ENCODE data around the gene SIX2. TPM values are rescaled to one million over a fixed set of nuclear protein-coding genes. Genes with fewer than 3 reads are reported as not detected.
A peak's percentile ranks its signal among the peaks of the same experiment; 100 is the strongest.

SIX2 gene
- total RNA-seq, 1 donor from 2014 or later = not detected

GRCh38 chr2:44967727-44968432 is 41.4 kb downstream of the SIX2 start:
- no peak for DNase-seq (ENCODE audit: low spot score)
- Mint-ChIP-seq H3K4me3 (ENCODE audit: low read depth) (no peak overlapping the region), H3K36me3 (ENCODE audit: low read depth) (no peaks in the 10 kb centered on the region), H3K9me3 (no peaks in the 10 kb centered on the region), H3K27ac (no peak overlapping the region), H3K27me3 (ENCODE audit: low read depth) (peaks cover 26% of the 10 kb centered on the region), H3K4me1 (ENCODE audit: low read depth) (no peaks in the 10 kb centered on the region)
- intact Hi-C loops (cut with micrococcal nuclease) = no loop called here

- DNase-seq (ENCODE audit: low spot score) = no peak
- Mint-ChIP-seq H3K27ac (no peak overlapping the region), H3K36me3 (ENCODE audit: low read depth) (no peaks in the 10 kb centered on the region), H3K4me1 (ENCODE audit: low read depth) (no peaks in the 10 kb centered on the region), H3K27me3 (ENCODE audit: low read depth) (peaks cover 30% of the 10 kb centered on the region), H3K4me3 (ENCODE audit: low read depth) (no peak overlapping the region), H3K9me3 (no peaks in the 10 kb centered on the region)
- intact Hi-C loops (cut with micrococcal nuclease) = no loop called here
These were observed 42.2 kb downstream of the SIX2 start for GRCh38 chr2:44967056-44967455.

- intact Hi-C loops (cut with micrococcal nuclease) = no loop called here
- H3K36me3 Mint-ChIP-seq (ENCODE audit: low read depth) = no peaks in the 10 kb centered on the region
- DNase-seq (ENCODE audit: low spot score) = no peak
- no peak overlapping the region for H3K27ac Mint-ChIP-seq
- H3K4me1 Mint-ChIP-seq (ENCODE audit: low read depth) = no peaks in the 10 kb centered on the region
- peaks cover 34% of the 10 kb centered on the region for H3K27me3 Mint-ChIP-seq (ENCODE audit: low read depth)
- no peaks in the 10 kb centered on the region for H3K9me3 Mint-ChIP-seq
- no peak overlapping the region for H3K4me3 Mint-ChIP-seq (ENCODE audit: low read depth)
These were observed 43.6 kb downstream of the SIX2 start for GRCh38 chr2:44965684-44966083.

DNA sequence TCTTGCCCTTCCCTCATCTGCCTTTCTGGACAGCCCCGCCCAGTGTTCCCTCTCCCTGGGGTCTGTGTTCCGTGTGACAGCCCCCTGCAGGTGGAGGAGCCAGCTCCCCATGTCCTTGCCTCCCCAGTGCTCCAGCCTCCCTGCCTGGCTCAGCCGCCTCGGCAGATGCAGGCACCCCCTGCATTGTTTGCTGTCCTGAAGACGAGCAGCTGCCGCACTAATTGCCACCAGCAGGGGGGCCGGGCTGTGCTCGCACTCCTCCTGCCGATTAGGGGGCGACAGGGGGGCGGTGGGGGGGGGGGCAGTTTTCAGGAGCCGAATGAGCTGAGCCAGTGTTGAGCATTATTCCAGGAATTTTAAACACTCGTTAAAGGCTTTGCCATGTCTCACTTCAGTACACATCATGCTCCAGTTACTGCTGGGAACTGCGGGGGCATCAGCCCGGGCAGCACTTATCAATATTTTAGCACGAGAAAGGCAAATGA is 44.5 kb downstream of the SIX2 start:
- H3K27me3 Mint-ChIP-seq (ENCODE audit: low read depth) = peaks cover 34% of the 10 kb centered on the region
- no peaks in the 10 kb centered on the region for H3K36me3 Mint-ChIP-seq (ENCODE audit: low read depth)
- H3K4me1 Mint-ChIP-seq (ENCODE audit: low read depth) = no peaks in the 10 kb centered on the region
- intact Hi-C loops (cut with micrococcal nuclease) = no loop called here
- no peak for DNase-seq (ENCODE audit: low spot score)
- H3K4me3 Mint-ChIP-seq (ENCODE audit: low read depth) = no peak overlapping the region
- H3K27ac Mint-ChIP-seq = no peak overlapping the region
- no peaks in the 10 kb centered on the region for H3K9me3 Mint-ChIP-seq

- Mint-ChIP-seq H3K9me3 (no peaks in the 10 kb centered on the region), H3K36me3 (ENCODE audit: low read depth) (no peaks in the 10 kb centered on the region), H3K4me1 (ENCODE audit: low read depth) (no peaks in the 10 kb centered on the region), H3K27ac (no peak overlapping the region), H3K4me3 (ENCODE audit: low read depth) (no peak overlapping the region), H3K27me3 (ENCODE audit: low read depth) (peaks cover 41% of the 10 kb centered on the region)
- no peak for DNase-seq (ENCODE audit: low spot score)
- intact Hi-C loops (cut with micrococcal nuclease) = no loop called here
These were observed 47.0 kb downstream of the SIX2 start for GRCh38 chr2:44962176-44962695.

GRCh38 chr2:44960871-44961270 is 48.4 kb downstream of the SIX2 start:
- peaks cover 50% of the 10 kb centered on the region for H3K27me3 Mint-ChIP-seq (ENCODE audit: low read depth)
- H3K36me3 Mint-ChIP-seq (ENCODE audit: low read depth) = no peaks in the 10 kb centered on the region
- intact Hi-C loops (cut with micrococcal nuclease) = no loop called here
- H3K9me3 Mint-ChIP-seq = no peaks in the 10 kb centered on the region
- peaks cover 1% of the 10 kb centered on the region for H3K4me1 Mint-ChIP-seq (ENCODE audit: low read depth)
- H3K4me3 Mint-ChIP-seq (ENCODE audit: low read depth) = no peak overlapping the region
- H3K27ac Mint-ChIP-seq = no peak overlapping the region
- DNase-seq (ENCODE audit: low spot score) = no peak

- intact Hi-C loops (cut with micrococcal nuclease) = loop anchor here (5.0 to 10.0 kb wide), 3 partner anchors 718 to 915 kb away; no protein-coding TSS in a partner anchor
- Mint-ChIP-seq H3K4me1 (ENCODE audit: low read depth) (peaks cover 7% of the 10 kb centered on the region), H3K9me3 (no peaks in the 10 kb centered on the region), H3K27me3 (ENCODE audit: low read depth) (peaks cover 49% of the 10 kb centered on the region), H3K36me3 (ENCODE audit: low read depth) (no peaks in the 10 kb centered on the region), H3K27ac (no peak overlapping the region), H3K4me3 (ENCODE audit: low read depth) (no peak overlapping the region)
- no peak for DNase-seq (ENCODE audit: low spot score)
These were observed 49.4 kb downstream of the SIX2 start for GRCh38 chr2:44959855-44960254.

DNA sequence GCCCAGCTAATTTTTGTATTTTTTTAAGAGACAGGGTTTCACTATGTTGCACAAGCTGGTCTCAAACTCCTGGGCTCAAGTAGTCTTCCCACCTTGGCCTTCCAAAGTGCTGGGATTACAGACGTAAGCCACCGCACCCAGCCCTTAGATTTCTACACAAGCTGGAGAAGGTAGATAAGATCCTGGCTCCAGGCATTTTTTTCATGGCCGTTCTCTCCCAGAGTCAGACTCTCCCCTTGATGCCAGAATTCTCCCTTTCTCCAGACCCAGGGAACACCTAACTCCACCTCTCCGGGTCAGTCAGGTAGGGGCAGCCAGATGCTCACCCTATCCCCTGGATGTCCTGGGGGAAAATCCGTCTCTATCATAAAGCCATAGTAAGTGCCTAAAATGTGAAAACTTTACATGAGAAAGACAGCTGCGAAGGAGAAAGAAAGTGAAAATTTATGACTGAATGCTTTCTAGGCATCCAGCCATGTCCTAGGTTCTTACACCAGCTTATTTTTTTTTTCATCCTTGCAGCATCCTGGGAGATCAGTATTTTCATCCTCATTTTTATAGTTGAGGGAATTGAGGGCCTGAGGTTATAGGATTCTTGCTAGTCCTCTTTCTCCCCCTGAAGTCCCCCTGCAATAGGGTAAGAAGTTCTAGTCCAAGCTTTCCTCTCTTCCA is 51.5 kb downstream of the SIX2 start:
- H3K9me3 Mint-ChIP-seq = no peaks in the 10 kb centered on the region
- H3K27ac Mint-ChIP-seq = no peak overlapping the region
- peaks cover 57% of the 10 kb centered on the region for H3K27me3 Mint-ChIP-seq (ENCODE audit: low read depth)
- H3K4me1 Mint-ChIP-seq (ENCODE audit: low read depth) = peaks cover 11% of the 10 kb centered on the region
- intact Hi-C loops (cut with micrococcal nuclease) = loop anchor here (5.0 to 10.0 kb wide), 3 partner anchors 715 to 913 kb away; no protein-coding TSS in a partner anchor
- DNase-seq (ENCODE audit: low spot score) = no peak
- no peaks in the 10 kb centered on the region for H3K36me3 Mint-ChIP-seq (ENCODE audit: low read depth)
- no peak overlapping the region for H3K4me3 Mint-ChIP-seq (ENCODE audit: low read depth)

- no peak for DNase-seq (ENCODE audit: low spot score)
- Mint-ChIP-seq H3K4me3 (ENCODE audit: low read depth) (no peak overlapping the region), H3K9me3 (no peaks in the 10 kb centered on the region), H3K27me3 (ENCODE audit: low read depth) (peaks cover 59% of the 10 kb centered on the region), H3K36me3 (ENCODE audit: low read depth) (no peaks in the 10 kb centered on the region), H3K27ac (no peak overlapping the region), H3K4me1 (ENCODE audit: low read depth) (peaks cover 13% of the 10 kb centered on the region)
- intact Hi-C loops (cut with micrococcal nuclease) = loop anchor here (5.0 to 10.0 kb wide), 3 partner anchors 715 to 912 kb away; no protein-coding TSS in a partner anchor
These were observed 52.4 kb downstream of the SIX2 start for GRCh38 chr2:44956843-44957242.

- DNase-seq (ENCODE audit: low spot score) = peak; percentile 70
- H3K36me3 Mint-ChIP-seq (ENCODE audit: low read depth) = no peaks in the 10 kb centered on the region
- peaks cover 62% of the 10 kb centered on the region for H3K27me3 Mint-ChIP-seq (ENCODE audit: low read depth)
- peaks cover 14% of the 10 kb centered on the region for H3K4me1 Mint-ChIP-seq (ENCODE audit: low read depth)
- intact Hi-C loops (cut with micrococcal nuclease) = loop anchor here (1.0 to 10.0 kb wide), 4 partner anchors 476 to 911 kb away; no protein-coding TSS in a partner anchor
- no peaks in the 10 kb centered on the region for H3K9me3 Mint-ChIP-seq
- H3K4me3 Mint-ChIP-seq (ENCODE audit: low read depth) = no peak overlapping the region
- no peak overlapping the region for H3K27ac Mint-ChIP-seq
These were observed 53.5 kb downstream of the SIX2 start for GRCh38 chr2:44955593-44956392.

All from activated T-helper 2 cell treated with anti-CD3 and anti-CD28 coated beads, Interferon-gamma antibody, Interleukin-2, Interleukin-4, amounts not matched to agents 10 μg/mL and 5 μg/mL and 100 μg/mL, durations not matched to agents 14 hours and 24 hours and 36 hours (primary cell).